GM18498 (cell line): ENCODE measurements around the gene FOXO6.

Source experiments
- ATAC-seq: cut with Tn5 transposase; IDR thresholded peaks from one replicate; pipeline ENCODE4 v1.9.1; 2021; ENCODE audit warnings: mild to moderate bottlenecking, moderate library complexity; ENCODE audit not compliant: unreplicated experiment

Gene FOXO6

DNA sequence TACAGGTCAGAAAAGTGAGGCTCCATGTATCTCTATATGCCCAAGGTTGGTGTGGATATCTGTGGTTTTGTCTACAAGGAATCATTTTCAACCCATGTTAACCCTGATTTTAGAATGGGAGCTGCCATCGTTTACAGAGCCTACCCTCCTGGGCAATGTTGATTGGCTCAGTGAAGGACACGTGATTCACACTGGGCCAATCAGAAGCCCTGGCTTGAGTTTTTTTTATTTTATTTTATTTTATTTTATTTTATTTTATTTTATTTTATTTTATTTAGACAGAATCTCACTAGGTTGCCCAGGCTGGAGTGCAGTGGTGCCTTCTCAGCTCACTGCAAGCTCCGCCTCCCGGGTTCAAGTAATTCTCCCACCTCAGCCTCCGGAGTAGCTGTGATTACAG is 35.8 kb downstream of the FOXO6 start:
- no peak for ATAC-seq

DNA sequence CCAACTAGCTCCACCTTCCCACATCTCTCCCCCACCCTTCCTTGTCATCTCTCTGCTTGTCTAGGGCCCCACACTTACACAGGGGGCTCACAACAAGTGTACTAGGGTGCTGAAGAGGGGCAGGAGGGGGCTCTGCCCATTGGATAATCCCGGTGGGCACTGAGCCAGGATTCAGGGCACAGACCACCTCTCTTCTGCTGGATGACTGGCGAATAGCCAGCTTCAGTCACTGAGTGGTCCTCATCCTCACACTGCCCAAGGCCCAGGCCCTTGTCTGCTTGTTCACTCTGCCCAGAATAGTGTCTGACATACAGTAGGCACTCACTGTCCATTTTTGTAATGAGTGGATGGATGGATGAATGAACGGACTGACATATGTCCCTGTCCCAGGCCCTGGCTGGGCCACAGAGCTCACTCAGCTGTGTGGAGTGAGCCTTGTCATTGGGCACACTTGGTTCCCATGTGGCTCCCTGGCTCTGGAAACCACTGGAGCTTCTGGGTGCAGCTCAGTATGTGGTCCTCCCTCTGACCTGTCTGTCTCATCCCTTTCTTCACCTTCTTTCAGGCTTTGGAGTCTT is 36.6 kb downstream of the FOXO6 start:
- no peak for ATAC-seq

DNA sequence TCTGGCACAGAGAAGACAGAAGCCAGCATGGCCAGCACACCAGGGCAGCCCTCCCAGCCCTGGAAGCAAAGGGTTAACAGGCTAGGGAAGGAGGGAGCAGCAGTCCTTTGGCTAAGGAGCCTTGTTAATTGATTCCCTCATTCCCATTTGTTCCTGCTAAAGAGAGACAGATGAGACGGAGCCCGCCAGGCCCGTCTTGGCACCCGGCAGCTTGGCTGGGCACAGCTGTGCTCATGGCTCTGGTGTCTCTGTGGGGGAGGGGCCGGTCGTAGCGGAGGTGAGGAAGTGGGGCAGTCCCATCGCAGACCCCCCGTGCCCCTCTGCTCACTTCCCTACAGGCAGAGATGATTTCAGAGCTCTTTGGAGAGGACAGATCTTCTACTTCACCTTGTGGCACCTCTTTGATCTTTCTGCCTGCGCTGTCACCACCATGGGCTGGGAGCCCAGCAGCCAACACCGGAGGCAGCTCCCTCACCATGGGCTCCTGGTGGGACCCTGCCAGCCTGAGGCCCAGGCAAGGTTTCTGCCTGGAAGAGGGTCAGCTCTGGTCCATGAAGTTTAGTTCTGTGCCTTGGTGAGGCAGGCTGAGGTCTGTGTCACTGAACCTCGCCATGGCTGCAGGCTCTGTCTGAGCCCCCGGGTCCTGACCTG is 38.0 kb downstream of the FOXO6 start:
- no peak for ATAC-seq

DNA sequence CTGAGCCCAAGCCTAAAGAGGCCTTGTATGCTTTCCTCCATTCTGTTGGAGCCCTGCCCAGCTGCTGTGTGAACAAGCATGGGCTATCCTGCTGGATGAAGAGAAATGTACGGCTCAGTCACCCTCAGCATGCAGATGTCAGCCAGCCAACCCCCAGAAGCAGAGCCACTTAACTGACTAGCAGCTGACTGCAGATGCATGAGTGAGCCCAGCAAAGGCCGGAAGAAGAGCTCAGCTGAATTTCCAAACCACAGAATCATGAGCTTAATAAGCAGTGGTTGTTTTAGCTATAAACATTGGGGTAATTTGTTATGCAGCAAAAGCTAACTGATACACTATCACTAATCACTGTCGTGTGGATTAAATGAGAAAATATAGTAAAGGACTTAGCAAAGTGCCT is 39.0 kb downstream of the FOXO6 start:
- ATAC-seq = no peak

DNA sequence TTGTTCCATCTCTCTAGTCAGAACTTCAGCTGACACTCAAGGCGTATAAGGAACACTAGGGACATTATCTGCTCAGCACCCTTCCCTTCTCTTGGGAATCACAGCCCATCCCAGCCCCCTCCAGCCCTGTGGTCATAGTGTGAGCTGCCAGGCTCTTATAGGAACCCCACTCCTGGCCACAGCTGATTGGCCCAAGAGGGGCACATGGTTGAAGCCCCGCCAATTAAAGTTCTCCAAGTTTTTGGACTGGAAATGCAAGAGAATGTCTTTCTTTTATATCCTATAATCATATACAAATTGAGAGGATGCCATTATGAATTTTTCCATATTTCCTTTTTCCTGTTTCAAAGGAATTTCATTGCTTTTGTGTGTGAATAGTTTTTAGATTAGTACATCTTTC is 40.7 kb downstream of the FOXO6 start:
- no peak for ATAC-seq

DNA sequence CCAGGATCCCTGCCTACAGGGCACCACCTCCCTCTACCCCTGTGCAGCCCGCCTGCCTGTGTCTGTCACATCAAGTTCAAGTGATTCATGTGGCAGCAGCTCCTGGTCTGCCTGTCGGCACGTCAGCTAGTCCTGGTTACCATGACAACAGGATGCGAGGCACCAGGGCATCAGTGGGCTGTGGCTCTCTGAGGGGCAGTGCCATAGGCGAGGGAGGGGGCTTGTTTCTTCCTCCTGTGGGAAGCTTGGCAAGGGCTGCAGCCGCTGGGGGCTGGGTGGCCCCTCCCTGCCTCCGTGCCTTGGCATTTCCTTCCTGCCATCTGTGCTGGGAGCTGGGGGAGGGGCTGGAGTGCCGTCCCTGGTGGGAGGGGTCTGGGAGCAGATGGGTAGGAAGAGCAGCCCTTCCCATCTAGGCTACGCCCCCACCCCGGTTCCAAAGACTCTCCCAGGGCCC is 43.1 kb downstream of the FOXO6 start:
- no peak for ATAC-seq

DNA sequence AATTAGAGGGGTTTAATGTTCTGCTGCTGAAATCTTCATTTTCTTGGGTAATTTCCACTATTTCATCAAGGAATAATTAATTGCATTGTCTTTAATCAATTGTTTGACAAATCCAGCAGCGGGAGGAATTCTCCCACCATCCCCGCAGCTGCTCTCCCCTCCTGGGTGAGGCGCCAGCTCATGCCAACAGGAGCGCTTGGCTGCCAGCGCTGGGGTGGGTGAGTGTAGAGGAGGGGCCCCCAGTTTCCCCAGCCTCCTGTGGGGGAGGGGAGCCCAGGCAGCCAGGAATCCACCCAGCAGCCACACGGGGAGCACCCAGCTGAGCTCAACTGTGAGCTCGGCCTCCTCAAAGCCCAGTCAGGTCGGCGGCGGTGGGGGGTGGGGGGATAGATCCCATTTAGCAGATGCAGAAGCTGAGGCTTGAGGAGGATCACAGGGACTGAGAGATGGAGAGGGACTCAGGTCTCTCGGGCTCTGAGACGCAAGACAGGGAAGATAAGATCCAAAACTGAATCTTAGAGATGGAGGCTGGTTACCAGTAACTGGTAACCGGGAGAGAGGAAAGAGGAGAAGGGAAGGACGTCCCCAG is 46.5 kb downstream of the FOXO6 start:
- no peak for ATAC-seq

DNA sequence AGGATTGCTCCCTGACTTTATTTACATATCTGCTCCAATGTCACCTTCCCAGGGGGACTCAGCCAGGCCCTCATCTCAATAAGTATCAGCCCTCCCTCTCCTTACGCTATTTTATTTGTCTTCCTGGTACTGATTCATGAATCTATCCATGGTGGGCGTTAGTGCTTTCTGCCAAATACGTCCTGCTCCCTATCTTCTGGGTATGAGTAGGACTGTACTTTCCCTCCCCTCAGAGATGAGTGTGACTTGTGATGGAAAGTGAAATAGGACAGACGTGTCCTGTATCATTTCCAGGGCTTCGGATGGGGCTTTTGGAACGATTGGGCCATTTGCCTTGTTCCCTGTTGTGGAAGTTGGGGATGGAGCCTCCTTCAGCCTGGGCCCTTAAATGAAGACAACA is 47.5 kb downstream of the FOXO6 start:
- ATAC-seq = no peak

DNA sequence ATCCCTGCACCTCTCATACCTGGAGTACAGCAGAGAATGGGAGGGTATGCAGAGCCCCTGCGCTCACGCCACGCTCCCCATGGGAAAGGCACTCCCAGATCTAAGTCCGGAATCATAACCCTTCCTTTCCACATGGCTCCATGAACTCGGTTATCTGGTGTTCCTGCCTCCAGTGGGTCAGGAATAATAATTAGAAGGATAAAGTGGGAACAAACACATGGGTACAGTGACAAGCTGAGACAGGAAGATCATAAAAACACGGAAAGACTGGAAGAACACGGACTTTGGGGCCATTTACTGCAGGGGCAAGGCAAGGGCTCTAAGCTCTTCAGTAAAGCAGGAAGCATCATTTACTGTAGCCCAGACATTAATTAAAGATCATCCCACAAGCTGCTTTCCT is 48.6 kb downstream of the FOXO6 start:
- no peak for ATAC-seq

DNA sequence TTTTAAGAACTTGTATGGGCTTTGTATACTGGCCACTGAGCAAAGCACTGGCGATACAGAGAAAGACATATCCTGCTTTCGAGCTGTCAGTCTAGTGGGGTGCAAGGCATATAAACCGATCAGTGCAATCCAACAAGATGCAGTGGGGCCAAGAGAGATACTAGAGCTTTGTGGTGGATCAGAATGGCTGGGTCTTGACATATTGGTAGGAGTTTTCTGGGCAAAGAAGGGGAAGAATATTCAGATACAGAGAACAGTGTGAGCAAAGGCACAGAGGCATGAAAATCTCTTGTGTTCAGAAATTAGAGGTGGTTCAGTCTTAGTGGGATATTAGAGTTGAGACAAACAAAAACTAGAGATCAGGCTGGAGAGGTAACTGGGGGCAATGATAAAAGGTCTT is 49.2 kb downstream of the FOXO6 start:
- no peak for ATAC-seq

DNA sequence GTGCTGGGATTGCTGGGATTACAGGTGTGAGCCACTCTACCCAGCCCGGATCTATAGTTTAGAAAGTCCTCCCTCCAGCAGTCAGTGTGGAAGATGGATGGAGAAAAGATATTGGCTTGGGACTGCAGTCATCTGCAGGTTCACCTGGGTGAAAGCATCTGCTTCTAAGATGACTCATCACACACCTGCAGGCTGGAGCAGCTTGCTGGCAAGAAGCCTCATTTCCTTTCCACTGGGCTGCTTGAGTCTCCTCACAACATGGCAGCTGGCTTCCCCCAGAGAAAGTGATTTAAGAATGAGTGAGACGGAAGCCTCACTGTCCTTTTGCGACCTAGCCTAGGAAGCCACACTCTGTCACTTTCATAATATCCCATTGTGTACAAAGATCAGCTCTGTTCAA is 50.0 kb downstream of the FOXO6 start:
- ATAC-seq = no peak

DNA sequence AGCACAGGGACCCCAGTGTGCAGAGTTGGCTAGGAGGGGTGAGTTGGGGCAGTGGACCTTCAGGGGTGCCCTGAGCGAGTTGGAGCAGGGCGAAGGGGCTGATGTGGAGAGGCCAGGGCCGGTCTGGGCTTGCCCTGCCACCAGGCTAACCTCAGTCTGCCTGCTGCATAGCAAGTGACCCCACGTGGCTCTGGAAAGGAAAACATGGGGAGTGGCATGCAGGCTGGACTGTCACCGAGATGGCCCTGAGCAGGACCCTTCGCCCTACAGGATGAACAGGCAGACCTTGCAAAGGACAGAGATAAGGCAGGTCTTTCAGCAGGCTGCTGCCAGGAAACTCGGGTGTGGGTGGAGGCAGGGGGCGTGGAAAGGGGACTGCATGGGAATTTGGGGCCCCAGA is 51.5 kb downstream of the FOXO6 start:
- ATAC-seq = no peak

DNA sequence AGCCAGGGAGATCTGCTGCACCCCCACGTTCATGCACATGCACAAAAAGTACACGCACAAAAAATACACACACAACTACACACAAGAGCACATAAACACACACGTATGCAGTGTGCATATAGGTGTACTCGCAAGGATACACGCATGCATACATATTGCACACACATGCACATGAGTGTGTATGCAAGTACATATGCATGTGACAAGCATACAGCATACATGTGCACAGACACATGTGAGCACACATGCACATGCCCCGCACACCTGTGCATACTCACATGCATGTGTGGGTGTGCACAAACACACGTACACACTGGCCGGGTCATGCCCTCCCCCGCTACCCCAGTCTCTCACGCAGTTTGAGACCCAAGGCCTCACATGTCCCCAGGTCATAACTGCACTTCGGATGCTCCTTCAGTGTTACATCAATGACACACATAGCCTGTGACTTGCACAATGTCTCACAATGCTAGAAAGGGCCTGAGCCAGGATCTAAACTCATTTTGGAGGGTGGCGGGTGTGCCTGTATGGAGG is 52.6 kb downstream of the FOXO6 start:
- no peak for ATAC-seq

DNA sequence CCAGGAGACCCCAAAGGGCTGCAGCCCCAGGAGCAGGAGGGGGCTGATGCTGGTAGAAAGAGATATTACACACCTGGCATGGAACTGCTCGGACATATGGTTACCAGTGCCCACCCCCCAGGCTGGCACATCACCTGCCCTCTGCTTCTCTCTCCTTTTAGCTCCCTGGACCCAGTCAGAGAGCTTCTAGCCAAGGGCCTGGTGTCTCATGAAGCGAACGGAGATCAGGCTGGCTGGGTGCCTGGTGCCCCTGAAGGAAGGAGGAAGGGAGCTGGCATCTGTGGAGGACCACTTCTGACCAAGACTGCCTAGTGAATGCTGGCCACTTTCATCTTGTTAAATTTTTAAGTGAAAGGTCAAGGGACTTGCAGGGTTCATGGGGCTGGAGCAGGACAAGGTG is 53.1 kb downstream of the FOXO6 start:
- no peak for ATAC-seq

DNA sequence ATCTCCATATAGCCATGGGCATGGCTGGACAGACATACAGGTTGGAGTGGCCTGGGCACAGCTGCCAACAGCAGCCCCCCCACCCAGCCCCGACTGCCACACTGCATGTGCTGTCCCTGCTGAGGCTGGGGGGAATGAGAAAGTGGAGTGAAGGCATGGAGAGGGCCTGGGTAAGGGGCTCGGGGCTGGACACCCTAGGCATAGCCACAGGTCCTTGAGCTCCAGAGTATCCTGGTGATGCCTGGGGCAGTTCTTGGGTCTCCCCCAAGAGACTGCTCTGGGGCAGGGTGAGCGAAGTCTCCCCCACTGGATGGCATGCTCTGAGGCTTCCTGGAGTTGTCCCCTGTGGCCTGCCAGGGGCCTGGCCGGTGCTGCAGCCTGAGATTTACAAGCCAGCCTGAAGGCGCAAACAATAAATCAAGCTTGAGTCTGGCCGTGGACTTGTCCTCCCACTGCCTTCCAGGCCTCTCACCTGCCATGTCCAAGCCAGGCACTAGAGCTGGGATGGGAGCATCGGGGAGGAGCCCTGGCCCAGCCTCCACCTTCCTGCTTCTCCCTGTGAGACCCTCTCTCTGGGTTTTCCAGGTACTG is 53.6 kb downstream of the FOXO6 start:
- no peak for ATAC-seq

DNA sequence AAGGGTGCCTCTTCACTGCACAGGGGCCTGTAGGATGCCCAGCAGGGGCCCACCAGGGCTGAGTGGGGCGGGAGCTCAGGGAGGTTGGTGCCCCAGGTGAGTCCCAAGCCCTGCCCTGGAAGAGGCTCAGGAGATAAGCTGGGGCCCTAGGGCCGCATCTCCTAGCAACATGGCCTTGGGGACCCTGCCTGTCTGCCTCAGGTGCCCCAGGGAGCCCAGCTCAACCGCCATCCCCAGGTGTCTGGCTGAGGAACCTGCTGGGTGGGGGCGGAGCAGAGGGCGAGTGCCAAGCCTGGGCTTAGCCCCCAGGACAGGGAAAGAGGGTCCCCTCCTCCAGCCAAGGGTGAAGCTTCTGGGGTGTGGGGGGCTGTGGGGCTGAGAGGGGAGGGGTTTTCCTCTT is 54.8 kb downstream of the FOXO6 start:
- ATAC-seq = no peak

DNA sequence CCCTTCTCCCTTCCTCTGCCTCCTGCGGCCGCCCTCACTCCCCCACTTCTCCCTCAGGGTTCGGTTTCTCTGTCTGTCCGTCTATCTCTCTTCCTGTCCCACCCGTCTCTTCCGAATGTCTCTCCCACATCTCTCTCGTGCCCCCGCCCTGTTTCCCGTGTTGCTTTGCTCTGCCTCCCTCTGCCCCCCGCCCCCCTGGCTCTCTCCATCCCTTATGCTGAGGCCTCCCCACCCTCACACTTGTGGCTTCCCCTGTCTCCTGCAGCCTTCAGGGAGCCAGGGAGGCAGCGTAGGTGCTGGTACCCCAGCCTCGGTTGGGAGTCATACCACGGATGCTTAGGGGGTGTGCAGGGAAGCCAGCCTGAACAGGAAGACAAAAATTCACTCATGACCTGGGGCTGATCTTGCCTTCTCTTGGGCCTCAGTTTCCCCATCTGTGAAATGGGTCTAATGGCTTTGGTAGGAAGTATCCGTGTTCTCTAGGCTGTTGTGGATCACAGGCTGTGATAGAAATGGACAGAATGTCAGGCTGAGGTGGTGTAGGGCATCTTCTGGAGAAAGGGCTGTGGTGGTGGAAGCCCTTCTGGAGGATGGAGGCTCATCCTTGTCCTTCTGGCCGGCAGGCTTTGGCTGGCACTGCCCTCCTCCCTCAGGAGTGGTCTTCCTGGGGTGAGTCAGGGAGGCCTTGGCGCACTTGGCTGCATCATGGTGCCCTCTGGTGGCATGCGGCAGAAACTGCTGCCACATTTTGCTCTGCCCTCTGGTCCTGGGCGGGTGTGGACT is 55.5 kb downstream of the FOXO6 start:
- no peak for ATAC-seq

DNA sequence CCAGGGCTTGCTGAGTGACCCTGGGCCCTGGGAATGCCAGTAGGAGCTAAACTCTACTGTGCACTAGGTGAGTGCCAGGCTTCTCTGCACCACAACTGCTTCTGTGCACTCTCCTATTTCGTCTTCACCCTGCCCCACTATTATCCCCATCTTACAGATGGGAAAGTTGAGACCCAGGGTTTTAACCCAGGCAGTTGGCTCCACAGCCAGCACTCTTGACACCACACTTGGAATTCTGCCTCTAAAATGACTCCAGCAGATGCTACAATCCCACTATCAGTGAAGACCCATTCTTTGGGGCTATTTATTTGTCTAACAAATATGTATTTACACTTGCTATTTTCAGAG is 56.1 kb downstream of the FOXO6 start:
- no peak for ATAC-seq

DNA sequence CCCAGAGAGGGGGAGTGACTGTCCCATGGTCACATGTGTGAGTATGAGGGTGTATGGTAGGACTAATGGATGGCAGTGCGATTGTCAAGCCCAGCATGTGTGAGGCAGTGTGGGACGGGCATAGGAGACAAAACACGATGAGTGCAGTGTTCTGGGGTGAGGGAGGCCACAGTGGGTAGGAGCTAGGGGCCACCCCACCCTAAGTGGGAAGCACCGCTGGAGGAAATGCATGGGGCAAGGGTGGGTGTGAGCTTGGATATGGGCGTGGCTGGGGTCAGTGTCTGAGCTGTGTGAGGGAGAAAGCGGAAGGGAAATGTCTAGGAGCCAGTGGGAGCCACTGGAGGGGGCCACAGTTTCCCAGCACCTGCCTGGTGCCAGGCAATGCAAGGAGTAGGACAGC is 56.5 kb downstream of the FOXO6 start:
- no peak for ATAC-seq

DNA sequence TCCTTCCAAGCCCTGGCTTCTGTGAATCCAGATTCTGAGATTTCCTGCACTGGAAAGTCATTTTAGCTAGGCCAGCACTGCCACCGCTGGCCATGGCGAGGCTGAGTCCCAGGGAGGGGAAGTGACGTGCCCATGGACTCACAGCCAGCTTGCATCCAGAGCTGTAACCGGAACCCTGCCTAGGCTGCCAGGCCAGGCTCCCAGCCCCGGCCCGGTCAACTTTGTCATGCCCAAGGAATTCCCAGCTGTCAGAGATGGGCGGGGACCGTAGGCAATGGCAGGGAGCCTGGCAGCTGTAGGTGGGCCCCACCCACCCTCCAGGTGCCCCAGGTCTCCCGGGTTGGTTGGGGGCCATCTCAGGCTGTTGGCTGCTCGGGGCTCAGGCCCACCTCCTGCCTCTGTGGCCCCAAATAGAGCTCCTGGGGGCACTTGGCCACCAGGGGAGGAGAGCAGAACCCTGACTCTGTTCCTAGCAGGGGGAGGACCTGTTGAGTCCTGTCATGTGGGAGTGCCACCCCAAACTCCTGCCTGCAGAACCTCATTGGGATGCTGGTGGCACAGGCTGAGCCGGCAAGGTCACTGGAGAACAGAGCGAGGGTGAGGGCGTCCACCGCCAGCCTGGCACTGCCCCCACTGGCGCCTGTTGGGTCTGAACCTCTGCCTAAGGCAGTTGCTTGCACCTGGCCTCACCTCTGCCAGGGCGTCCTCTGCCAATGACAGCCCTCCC is 57.8 kb downstream of the FOXO6 start:
- no peak for ATAC-seq
